GM21390 (cell line): ENCODE measurements around the gene RGS10.

Experiments
- ATAC-seq: cut with Tn5 transposase; IDR thresholded peaks from one replicate; pipeline ENCODE4 v1.9.1; 2021; ENCODE audit not compliant: unreplicated experiment

The RGS10 gene

GRCh38 chr10:119452396-119452795 lies 90.1 kb downstream of the RGS10 start:
- no peak for ATAC-seq

DNA sequence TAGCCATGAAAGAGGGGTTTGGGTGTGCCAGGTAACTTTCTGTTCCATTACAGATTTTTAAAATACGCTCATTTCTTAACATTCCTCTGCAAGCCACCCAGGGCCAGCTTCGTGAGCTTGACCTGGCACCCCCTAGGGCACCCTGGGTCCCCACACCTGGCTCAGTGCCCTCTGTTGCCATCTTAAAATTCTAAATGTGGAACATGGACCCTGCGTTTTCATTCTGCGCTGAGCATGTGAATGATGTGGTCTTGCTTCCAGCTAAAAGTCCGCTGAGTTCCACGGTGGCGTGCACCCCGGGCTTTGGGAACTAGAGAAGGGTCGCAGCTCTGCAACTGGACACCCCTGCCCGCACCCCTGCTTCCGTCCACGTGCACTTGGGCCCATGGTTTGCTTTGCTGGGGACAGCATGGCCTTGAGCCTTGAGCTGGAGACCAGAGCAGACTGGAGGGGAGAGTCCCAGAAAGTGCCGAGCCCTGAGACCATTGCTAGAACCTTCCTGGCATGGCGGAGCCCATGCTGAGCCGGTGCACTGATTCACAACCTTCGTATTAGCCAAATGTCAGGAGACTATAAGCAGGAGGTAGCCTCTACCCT lies 91.1 kb downstream of the RGS10 start:
- ATAC-seq, result no peak

DNA sequence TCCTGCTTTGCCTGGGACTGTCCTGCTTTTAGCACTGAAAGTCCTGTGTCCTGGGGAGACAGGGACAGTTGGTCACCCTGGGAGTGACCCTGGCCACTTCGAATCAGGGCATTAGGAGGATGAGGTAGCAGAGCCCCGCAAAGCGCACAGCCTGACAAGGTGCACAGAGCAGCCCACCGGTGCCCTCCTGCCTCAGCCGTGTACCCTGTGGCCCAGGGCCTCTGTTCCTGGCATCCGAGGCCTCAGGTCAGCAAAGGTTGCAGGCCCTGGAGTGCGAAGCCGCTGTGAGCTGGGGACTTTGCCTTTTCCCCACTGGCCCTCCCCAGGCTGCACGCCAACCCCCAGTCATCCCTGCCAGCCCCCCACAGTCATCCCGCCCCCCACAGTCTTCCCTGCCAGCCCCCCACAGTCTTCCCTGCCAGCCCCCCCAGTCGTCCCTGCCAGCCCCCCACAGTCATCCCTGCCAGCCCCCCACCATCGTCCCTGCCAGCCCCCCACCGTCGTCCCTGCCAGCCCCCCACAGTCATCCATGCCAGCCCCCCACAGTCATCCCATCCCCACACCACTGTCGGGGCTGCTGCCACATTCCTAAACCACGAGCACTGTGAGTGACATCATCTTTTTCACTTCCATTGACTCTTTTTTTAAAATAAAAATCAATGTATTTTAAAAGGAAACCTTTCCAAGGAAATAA lies 91.8 kb downstream of the RGS10 start:
- ATAC-seq, result no peak
